GM19043 (cell line): ENCODE measurements around the gene DOK3.
"Not testable (repeated sequence)": the region's sequence is repeated elsewhere in the genome, so short reads cannot be mapped to it uniquely, and the experiment has no call there.

Experiments used
- ATAC-seq: cut with Tn5 transposase; IDR thresholded peaks from one replicate; pipeline ENCODE4 v1.9.1; 2021; ENCODE audit warnings: low read depth; ENCODE audit not compliant: unreplicated experiment

Gene DOK3

DNA sequence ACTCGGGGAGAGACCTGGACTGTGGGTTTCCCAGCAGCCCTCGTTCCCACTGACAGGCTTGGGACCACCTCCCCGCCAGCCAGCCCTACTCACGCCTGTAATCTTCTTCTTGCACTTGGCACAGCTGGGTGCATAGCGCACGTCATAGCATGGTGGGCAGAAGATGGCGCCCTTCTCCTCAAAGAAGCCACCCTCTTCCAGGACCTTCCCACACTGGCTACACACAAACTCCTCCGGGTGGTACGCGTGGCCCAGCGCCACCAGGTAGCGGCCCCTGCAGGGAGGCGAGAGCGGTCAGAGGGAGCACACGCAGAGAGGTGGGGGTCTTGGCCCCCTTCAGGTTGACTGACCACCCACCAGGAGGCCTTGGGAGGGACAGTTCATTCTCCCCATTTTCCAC, 21.7 kb downstream of the DOK3 start:
- no peak for ATAC-seq

DNA sequence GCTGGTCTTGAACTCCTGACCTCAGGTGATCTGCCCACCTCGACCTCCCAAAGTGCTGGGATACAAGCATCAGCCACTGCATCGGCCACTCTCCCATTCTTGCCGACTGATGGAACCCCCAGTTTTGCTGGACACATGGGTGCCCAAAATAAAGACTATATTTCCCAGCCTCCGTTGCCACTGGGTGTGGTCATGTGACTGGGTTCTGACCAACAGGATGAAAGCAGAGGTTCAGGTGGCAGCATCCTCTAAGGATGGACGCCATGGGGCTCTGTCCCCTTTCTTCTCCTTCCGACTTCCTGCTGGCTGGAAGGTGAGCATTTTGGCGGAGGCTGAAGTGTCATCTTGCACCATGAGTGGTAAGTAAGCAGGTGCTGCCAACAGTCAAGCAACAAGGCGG, 22.5 kb downstream of the DOK3 start:
- no peak for ATAC-seq

DNA sequence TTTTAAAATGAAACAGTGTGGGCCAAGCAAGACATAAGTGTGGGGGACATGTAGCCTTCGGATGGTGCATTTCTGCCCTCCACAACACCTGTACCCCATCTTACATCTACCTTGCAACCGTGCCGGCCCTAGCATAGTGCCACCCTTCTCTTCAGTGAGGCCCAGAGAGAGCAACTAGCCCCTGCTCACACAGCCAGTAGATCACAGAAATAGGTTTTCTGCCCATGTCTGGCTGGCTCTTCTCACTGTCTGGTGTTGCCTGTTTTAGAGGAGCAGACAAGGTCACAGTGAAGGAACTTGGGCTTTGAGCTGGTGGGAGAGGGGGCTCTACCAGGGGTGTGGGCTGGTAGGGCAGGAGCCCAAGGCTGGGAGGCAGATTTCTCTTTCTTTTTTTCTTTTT, 23.4 kb downstream of the DOK3 start:
- no peak for ATAC-seq

DNA sequence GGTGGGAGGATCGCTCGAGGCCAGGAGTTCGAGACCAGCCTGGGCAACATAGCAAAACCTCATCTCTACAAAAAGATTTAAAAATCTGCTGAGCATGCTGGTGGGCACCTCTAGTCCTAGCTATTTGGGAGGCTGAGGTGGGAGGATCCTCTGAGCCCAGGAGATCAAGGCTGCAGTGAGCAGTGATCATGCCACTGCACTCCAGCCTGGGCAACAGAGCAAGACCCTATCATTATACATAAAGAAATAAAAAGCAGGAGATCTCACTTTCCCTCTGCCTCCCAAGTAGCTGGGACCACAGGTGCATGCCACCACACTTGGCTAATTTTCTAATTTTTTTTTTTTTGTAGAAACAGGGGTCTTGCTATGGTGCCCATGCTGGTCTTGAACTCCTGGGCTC, 23.9 kb downstream of the DOK3 start:
- ATAC-seq: not testable (repeated sequence)

DNA sequence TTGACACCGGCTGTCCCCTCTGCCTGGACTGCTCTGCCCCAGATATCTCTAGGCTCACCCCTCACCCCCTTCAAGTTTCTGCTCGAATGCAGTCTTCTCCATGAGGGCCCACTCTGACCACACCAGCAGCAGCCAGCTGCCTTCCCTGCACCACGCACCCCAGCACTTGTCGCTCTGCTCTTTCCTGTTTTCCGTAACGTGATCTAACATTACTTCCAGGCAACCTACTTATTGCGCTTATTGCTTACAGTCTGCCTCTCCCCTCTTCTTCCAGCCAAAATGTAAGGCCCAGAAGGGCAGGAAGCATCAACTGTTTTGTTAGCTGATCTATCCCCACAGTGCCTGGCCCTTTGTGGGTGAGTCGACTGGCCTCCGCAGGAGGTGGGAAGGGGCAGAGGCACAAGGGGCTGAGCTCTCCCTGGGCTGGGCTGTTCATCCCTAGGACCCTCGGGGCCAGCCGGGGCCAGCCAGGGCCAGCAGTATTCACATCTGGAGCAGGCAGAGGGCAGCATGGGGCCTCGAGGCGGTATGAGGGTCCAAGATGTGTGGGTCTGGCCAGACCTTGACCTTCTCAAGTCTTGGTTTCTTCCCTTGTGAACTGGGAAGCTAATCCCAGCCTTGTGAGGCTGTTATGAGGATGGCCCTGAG, 24.6 kb downstream of the DOK3 start:
- ATAC-seq: no peak

DNA sequence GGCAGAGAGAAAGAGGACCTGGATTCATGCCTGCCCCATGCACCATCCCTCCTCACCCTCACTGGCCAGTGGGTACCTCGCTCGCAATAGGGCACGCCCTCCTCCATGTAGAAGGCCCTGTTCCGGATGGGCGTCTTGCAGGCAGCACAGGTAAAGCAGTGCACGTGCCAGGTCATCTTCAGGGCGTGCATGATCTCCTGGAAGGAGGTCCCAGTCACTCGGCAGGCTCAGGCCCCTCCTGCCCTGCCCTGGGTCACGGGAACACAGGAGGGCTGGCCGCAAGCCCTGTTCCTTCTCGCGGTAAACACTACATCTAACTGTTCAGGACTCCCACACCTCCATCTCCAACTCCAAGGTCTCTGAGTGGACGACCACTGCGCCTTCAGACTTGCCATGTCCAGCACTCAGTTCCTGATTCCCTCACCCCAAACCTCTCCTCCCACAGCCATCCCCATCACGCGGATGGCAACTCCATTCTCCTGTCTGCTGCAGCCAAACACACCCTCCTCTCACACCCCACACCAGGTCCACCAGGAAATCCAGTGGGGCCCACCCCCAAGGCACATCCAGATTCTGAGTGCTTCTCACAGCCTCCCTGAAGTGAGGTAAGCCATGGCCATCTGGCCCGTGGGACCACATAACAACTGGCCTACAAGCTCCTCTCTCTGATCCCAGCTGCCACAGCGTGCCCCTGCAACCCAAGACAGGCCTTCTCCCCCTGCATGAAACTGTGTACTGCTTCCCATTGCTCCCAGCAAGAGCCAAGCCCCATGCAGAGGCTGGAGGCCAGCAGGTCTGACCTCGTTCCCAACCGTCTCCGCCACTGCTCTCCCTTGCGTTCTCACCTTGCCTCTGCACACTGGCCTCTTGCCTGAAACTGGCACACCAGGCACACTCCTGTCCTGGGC, 25.4 kb downstream of the DOK3 start:
- ATAC-seq: no peak

DNA sequence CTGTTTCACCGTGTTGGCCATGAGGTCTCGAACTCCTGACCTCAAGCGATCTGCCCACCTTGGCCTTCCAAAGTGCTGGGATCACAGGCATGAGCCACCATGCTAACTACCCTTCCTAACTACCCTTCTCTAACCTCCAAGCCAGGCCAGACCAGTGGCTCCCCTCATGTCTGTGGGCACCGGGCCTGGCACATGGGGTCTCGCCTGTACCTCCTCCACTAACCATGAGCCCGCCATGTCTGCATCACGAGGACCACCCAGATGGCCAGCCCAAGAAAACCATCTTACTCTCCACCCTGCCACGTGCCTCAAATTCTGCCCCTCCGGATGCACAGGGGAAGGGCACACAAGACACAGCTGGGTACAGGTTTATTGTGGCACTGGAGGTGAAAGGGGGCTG, 26.6 kb downstream of the DOK3 start:
- no peak for ATAC-seq

DNA sequence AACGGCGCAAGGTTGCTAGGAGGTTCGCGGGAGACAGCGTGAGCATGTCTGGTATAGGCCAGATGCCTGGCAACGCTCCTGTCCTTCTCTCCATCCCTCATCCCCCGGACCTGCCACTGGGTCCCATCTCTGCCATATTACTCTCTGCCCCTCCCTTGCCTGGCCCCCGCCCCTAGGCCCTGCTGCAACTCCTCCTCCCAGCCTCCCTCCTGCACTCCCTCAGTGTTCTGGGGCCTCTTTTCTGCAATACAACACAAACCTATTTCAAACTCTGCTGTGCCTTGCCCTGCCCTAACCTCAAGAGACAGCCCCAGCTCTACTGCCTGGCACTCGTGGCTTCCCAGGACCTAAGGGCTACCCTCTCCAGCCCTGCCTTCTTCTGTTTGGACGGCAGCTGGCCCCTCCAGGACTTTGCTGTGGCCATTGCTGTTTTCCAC, 27.2 kb downstream of the DOK3 start:
- ATAC-seq: no peak

DNA sequence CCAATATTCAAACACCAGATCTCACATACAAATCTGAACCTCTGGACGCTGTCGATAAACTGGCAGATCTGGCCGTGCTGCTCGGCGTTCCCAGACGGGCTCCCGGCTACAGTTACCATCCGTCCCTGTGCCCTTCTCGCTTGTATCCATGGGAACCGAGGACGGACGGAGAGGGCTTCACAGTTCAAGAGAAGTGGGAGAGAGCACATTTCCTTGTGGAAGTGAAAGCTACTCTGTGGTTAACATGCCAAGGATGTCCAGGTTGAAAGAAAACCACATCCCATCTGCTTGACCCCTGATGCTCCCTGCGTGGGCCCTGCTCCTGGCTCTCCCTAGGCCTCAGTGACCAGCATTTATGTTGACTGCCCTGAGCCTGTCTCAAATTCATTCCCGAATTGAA, 29.9 kb downstream of the DOK3 start:
- no peak for ATAC-seq

DNA sequence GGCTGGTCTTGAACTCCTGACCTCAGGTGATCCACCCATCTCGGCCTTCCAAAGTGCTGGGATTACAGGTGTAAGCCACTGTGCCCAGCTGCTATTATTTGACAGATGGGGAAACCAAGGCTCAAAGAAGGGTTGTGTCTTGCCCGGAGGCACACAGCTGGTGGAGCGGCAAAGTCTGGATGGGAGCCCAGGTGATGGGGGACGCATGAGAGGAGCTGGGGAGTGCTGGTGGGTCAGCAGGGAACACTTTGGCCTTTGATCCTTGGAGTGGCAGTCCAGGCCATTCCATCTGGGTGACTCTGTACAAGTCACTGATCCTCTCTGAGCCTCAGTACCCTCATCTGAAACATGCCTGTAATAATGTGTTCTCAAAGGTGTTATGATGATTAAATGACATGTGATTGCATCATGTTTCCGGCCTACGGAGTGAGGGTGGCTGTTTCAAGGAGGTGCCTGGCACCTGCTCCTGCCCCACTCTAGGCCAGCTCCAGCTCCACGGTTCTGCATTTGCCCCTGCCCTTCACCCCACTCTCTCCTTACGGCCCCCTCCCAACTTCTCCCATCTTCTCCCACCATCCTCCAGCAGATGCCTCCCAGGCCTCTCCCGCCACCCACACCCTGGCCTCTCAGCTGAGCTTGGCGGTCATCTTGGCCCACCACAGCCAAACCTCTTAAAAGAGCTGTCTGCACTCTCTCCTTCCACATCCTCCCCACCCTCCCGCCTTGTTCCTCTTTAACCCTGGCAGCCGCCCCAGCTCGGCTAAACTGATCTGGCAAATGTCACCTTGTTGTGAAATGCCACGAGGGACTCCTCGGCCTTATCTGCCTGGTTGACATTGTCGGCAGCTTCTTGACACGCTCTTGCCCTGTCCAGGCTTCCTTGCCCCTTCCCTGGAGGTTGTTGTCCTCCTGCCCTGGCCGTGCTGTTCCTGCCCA, 30.6 kb downstream of the DOK3 start:
- no peak for ATAC-seq

DNA sequence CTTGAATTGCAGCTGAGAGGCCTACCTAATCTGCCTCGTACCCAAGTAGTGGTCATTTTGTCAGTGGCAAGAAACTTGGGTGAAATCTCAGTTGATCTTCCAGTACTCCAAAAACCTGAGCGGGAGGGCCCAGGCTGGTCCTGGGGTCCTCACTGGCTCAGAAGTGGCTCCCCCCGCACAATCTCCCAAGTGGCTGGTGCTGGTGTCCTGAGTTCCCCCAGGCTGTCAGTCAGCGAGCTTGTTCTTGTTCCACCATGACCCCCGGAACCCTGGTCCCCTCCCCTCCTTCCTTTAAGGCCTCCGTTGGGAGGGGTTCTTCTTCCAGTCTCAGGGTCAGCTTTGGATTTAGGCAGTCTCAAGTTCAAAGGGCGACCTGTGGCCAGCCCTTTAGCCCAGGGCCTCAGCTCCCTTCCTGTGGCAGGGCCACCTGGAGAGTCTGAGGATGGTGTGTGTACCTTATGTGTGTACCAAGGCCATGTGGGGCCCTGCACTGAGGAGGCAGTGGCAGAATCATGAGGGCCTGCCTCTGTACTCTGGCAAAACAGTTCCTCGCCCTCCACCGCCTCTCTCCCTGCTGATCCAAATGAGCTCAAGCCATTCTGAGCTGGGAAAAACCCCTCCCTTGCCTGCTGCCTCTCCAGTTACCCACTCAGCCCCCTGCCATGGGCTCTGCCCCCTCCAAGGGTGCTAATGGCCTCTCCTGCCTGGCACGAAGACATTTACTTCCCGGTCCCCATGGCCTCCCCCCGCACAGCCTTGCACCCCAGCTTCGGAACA, 31.7 kb downstream of the DOK3 start:
- ATAC-seq: no peak

DNA sequence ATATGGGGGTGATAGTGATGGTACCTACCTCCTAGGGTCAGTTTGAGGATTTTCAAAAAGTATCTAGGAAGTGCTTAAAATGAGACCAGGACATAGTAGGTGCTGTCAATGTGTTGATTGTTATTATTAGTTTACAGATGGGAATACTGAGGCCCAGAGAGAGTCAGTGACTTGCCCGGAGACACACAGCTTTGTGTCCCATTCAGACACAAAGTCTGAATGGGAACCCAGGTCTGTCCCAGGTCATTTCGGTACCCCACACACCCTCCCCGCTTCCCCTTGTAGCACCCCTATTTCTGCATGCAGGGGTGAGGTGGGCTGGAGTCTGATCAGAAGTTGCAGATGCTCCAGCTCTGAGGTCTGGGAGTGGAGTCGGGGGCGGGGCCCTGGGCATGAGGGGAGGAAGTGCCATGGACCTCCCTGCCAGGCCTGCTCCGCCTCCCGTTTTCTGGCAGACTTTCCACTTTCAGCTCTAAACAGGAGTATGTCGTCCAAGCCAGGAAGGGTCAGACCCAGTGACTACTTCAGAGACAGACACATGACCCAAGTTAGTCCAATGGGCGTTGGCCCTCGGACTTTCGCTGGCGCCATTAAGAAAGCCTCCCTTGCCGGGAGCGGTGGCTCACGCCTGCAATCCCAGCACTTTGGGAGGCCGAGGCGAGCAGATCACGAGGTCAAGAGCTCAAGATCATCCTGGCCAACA, 32.9 kb downstream of the DOK3 start:
- no peak for ATAC-seq

DNA sequence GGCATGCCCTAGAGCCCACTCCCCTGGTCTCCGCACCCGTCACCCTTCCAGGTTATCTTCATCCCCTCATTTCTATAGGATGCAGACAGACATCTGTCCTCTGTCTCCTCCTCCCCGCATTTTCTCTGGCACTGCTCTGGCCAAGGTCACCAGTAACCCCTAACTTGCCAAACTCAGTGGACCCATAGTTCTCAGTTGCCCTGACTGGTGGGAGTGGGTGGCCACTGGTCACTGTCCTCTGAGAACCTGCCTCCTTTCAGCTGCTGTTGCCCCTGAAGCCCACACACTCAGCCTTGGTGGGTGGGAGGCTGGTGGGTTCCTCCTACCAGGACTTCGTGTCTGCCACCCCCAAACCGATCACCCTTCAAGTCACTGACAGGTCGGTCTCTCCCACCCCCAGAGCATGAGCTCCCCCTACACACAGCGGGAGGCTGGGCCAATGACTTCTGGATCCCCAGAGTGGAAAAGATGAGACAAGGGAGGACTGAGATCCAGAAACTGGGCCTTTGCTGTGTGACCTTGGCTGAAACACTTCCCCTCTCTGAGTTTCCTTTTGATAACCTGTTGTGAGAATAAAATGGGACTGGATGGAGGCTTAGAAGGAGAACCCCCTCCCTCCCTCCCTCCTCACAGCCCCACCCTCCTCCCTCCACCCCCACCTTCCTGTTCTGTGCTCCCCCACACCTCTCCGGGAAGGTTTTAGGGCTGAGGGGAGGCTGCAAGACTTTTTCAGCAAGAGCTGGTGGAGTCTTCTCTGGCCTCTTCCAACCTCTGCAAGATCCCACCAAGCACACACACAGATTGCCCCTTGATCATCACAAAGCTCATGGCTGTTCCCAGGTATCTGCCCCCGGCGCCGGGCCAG, 33.8 kb downstream of the DOK3 start:
- no peak for ATAC-seq

DNA sequence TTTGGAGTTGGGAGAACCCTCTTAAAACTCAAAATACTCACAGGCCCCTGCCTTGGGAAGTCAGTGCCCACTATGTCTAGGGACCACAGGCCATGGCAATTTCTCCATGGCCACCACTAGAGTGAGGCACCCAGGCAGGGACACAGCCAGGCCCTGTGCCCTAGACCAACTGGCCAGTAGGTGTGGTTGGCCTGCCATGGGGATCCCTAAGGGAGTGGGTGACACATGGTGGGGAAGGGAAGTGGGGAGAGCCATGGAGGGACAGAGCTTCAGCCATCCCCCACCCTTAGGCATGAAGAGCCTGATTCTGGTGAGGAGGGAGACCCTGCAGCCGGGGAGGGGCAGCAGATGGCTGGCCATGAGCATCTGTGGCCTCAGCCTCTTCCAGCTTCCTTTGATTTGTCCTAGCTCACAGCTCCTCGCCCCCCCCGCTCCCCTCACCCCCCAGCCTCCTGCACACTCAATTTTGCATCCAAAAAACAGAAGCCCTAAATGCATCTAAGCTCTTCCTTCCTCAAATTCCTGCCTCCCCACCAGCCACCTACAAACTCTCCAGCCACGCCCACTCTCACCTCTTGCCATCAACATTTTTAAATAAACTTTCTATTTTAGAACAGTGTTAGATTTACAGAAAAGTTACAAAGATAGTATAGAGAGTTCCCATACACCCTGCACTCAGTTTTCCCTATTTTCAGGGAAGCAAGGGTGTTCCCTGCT, 34.6 kb downstream of the DOK3 start:
- ATAC-seq: no peak

DNA sequence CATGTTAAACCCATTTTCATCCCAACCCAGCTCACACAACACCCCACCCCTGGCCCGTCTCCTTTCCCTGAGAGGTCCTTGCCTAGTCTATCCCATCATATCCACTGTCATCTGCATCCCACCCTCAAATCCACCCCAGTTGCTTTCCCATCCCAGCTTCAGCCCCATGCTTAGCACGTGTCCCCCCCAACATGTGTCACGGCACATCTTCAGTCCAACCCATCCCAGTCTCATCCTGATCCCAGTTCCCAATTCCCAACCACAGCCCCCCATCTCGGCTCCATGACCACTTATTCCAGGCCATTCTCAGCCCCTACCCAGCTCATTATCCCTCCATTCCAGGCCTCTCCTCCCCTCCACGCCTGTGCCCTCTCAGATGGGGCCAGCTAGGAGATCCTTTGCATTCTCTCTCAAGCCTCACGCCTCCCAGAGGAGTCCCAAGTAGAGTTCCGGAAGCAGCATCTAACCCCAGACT, 35.6 kb downstream of the DOK3 start:
- ATAC-seq: no peak

DNA sequence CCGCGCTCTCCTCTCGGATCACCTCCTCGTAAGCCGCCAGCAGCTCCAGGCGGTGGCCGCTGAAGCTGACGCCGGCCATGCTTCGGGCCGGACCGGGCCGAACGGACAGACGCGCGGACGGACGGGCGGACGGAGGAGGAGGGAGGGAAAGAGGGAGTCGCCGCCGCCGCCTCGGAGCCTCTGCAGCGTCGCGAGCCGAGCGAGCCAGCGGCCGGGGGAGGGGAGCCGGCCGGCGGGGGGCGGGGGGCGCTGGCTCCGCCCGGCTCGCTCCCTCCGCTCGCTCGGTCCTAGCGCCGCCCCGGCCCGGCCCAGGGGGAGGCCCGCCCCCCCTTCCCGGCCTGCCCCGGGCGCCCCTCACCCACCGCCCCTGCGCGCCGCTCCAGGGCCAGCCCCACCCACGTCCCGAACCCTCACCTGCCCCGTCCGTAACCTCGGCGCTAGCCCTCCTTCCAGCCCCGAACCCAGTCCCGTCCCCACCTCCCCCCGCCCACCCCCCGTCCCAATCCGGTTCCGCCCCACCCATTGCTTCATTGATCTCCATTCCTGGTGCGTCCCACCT, 36.1 kb downstream of the DOK3 start, which contains the start of gene DBN1:
DBN1 (minus strand) TSS at position 192 of the 559 bp plus-strand sequence; CDS start at position 79, 113 bp downstream.
- ATAC-seq: no peak
